HG03039 (cell line): Measurements from ENCODE around the gene NKX2-1.

Experiments
- ATAC-seq: cut with Tn5 transposase; IDR thresholded peaks from one replicate; pipeline ENCODE4 v1.9.1; 2021; ENCODE audit warnings: mild to moderate bottlenecking, moderate library complexity; ENCODE audit not compliant: unreplicated experiment

The NKX2-1 gene

GRCh38 chr14:36518031-36518585 lies 1.9 kb downstream of the NKX2-1 start:
- ATAC-seq, result no peak

- ATAC-seq, result no peak
Observed at GRCh38 chr14:36517242-36518030, 2.6 kb downstream of the NKX2-1 start.

- ATAC-seq, result no peak
Observed at GRCh38 chr14:36516719-36517241, 3.3 kb downstream of the NKX2-1 start.

- no peak for ATAC-seq
Observed at GRCh38 chr14:36515896-36516718, 3.9 kb downstream of the NKX2-1 start.

GRCh38 chr14:36515105-36515593 lies 4.9 kb downstream of the NKX2-1 start:
- no peak for ATAC-seq

GRCh38 chr14:36514278-36515104 lies 5.5 kb downstream of the NKX2-1 start:
- no peak for ATAC-seq

GRCh38 chr14:36513451-36514277 lies 6.4 kb downstream of the NKX2-1 start:
- no peak for ATAC-seq

GRCh38 chr14:36513012-36513420 lies 7.0 kb downstream of the NKX2-1 start:
- no peak for ATAC-seq

GRCh38 chr14:36512585-36513003 lies 7.4 kb downstream of the NKX2-1 start:
- ATAC-seq, result no peak

GRCh38 chr14:36511981-36512584 lies 7.9 kb downstream of the NKX2-1 start:
- ATAC-seq, result no peak

GRCh38 chr14:36510874-36511273 lies 9.2 kb downstream of the NKX2-1 start:
- no peak for ATAC-seq

- no peak for ATAC-seq
Observed at GRCh38 chr14:36510078-36510799, 9.8 kb downstream of the NKX2-1 start.

GRCh38 chr14:36509069-36509917 lies 10.7 kb downstream of the NKX2-1 start:
- ATAC-seq, result no peak

GRCh38 chr14:36508418-36509068 lies 11.5 kb downstream of the NKX2-1 start:
- ATAC-seq, result no peak

GRCh38 chr14:36507847-36508417 lies 12.1 kb downstream of the NKX2-1 start:
- ATAC-seq, result no peak

- no peak for ATAC-seq
Observed at GRCh38 chr14:36506732-36507614, 13.1 kb downstream of the NKX2-1 start.
